PC-3 (cell line): ENCODE data around the gene KIF5A. TPM values are rescaled to one million over a fixed set of nuclear protein-coding genes. Genes with fewer than 3 reads are reported as not detected.

Experiments used
- ATAC-seq: fragments of 200-7000 bp; cut with Tn5 transposase; 2 replicates; pipeline ENCODE4 v1.9.1; 2020; ENCODE audit warnings: mild to moderate bottlenecking, moderate library complexity
- BruUV-seq: library from RNA; stranded (reverse); fragments of 400-500 nt; replicated peaks from 2 replicates; lab custom pipeline; 2021; lab: Mats Ljungman, UMichigan
- CTCF ChIA-PET: fragments of 300-600 bp; sonication (Branson Sonifier 250); formaldehyde crosslinking; loops from one replicate; lab custom pipeline; 2022; ENCODE audit warnings: antibody characterized with exemption; lab: Charles Lee
- POLR2A ChIA-PET: fragments of 300-600 bp; sonication (Branson Sonifier 250); formaldehyde crosslinking; loops from one replicate; lab custom pipeline; 2022; ENCODE audit warnings: antibody characterized with exemption; ENCODE audit not compliant: unreplicated experiment; lab: Charles Lee
- DNase-seq: peaks from one replicate; pipeline ENCODE4 v3.0.0-alpha.2; 2015
- H2AFZ ChIP-seq: fragments of 300-600 bp; sonication (generic); 2 replicates; pipeline ENCODE4 v1.6.0; 2016; ENCODE audit warnings: antibody characterized with exemption, low read length
- H3F3A ChIP-seq: fragments of 300-600 bp; sonication (generic); one replicate; pipeline ENCODE4 v1.6.0; 2017; ENCODE audit warnings: antibody characterized with exemption, low read length, control low read depth, mild to moderate bottlenecking; ENCODE audit not compliant: unreplicated experiment
- H3K27ac ChIP-seq: fragments of 300-600 bp; sonication (generic); 2 replicates; pipeline ENCODE4 v1.5.1; 2016; ENCODE audit warnings: mild to moderate bottlenecking, low read length
- H3K27me3 ChIP-seq: fragments of 300-600 bp; sonication (generic); 2 replicates; pipeline ENCODE4 v1.6.1; 2016; ENCODE audit warnings: low read length, mixed read lengths
- H3K36me3 ChIP-seq: fragments of 300-600 bp; sonication (generic); 2 replicates; pipeline ENCODE4 v1.6.1; 2016; ENCODE audit warnings: low read depth, mixed run types, low read length, mixed read lengths
- H3K4me1 ChIP-seq: fragments of 300-600 bp; sonication (generic); 2 replicates; pipeline ENCODE4 v1.5.1; 2016; ENCODE audit warnings: low read length; ENCODE audit not compliant: insufficient read depth
- H3K4me2 ChIP-seq: fragments of 300-600 bp; sonication (generic); 2 replicates; pipeline ENCODE4 v1.6.0; 2016; ENCODE audit warnings: low read length
- H3K4me3 ChIP-seq: fragments of 300-600 bp; sonication (generic); 2 replicates; pipeline ENCODE4 v1.5.1; 2016; ENCODE audit warnings: mild to moderate bottlenecking, low read length, mixed read lengths
- H3K79me2 ChIP-seq: fragments of 300-600 bp; sonication (generic); 2 replicates; pipeline ENCODE4 v1.6.1; 2017; ENCODE audit warnings: low read length, mixed read lengths
- H3K9ac ChIP-seq: fragments of 300-600 bp; sonication (generic); 2 replicates; pipeline ENCODE4 v1.6.0; 2016; ENCODE audit warnings: mild to moderate bottlenecking, low read length
- H3K9me2 ChIP-seq: fragments of 300-600 bp; sonication (generic); replicated peaks from 2 replicates; pipeline ENCODE4 v1.6.1; 2016; ENCODE audit warnings: mixed run types, low read length, mixed read lengths
- H3K9me3 ChIP-seq: fragments of 300-600 bp; sonication (generic); 2 replicates; pipeline ENCODE4 v1.6.1; 2016; ENCODE audit warnings: low read length, mixed read lengths
- H4K20me1 ChIP-seq: fragments of 300-600 bp; sonication (generic); 2 replicates; pipeline ENCODE4 v1.6.1; 2016; ENCODE audit warnings: low read length, mixed read lengths
- CTCF ChIP-seq: fragments of 300-600 bp; sonication (generic); conservative IDR thresholded peaks from 2 replicates; pipeline ENCODE4 v1.5.1; 2017; ENCODE audit warnings: antibody characterized with exemption, low read depth, mild to moderate bottlenecking, low read length
- EZH2 ChIP-seq: fragments of 300-600 bp; sonication (generic); IDR thresholded peaks from one replicate; pipeline ENCODE4 v1.6.1; 2017; ENCODE audit warnings: antibody characterized with exemption, mild to moderate bottlenecking, low read length; ENCODE audit not compliant: unreplicated experiment
- EZH2phosphoT487 ChIP-seq: fragments of 300-600 bp; sonication (generic); IDR thresholded peaks from 2 replicates; pipeline ENCODE4 v1.6.1; 2018; ENCODE audit warnings: mild to moderate bottlenecking, antibody characterized with exemption, low read length, borderline replicate concordance
- intact Hi-C: fragments of 100-400 bp; cut with micrococcal nuclease; formaldehyde crosslinking; loops from 2 replicates; pipeline ENCODE4 v1.9.0; 2023
- total RNA-seq: library from RNA; depleted of rRNA; stranded (reverse); fragments of >200 nt; gene quantifications from 2 replicates; pipeline ENCODE4 v1.2.3, GENCODE V29; 2014

The KIF5A gene
- total RNA-seq, 1 experiment from 2014 or later, result not detected

GRCh38 chr12:57530396-57531142 lies 19.3 kb upstream of the KIF5A start:
- Histone ChIP-seq H4K20me1 (no peaks in the 10 kb centered on the region), H3K9me3 (no peaks in the 10 kb centered on the region), H3K9me2 (no peaks in the 10 kb centered on the region), H3K27ac (no peak overlapping the region), H3K4me2 (no peak overlapping the region), H2AFZ (no peak overlapping the region), H3K4me3 (no peak overlapping the region), H3F3A (no peaks in the 10 kb centered on the region), H3K4me1 (no peaks in the 10 kb centered on the region), H3K27me3 (no peaks in the 10 kb centered on the region), H3K79me2 (no peaks in the 10 kb centered on the region), H3K36me3 (peaks cover 58% of the 10 kb centered on the region), H3K9ac (no peak overlapping the region)
- TF ChIP-seq CTCF (no peak), EZH2phosphoT487 (no peak), EZH2 (no peak)
- ChIA-PET POLR2A (no interaction called here), CTCF (no interaction called here)
- intact Hi-C loops, result no loop called here
- no peak for ATAC-seq
- no peak for DNase-seq
- BruUV-seq, result TSS peak; percentile 44

- TF ChIP-seq CTCF, result no peak
- no peak for TF ChIP-seq EZH2phosphoT487
- TF ChIP-seq EZH2, result no peak
- Histone ChIP-seq H3K36me3 (peaks cover 54% of the 10 kb centered on the region), H3K4me3 (no peak overlapping the region), H3K4me2 (no peak overlapping the region), H3K9me2 (no peaks in the 10 kb centered on the region), H3K9ac (no peak overlapping the region), H4K20me1 (no peaks in the 10 kb centered on the region), H3K4me1 (no peaks in the 10 kb centered on the region), H3K79me2 (no peaks in the 10 kb centered on the region), H2AFZ (no peak overlapping the region), H3K27me3 (no peaks in the 10 kb centered on the region), H3F3A (no peaks in the 10 kb centered on the region), H3K27ac (no peak overlapping the region), H3K9me3 (no peaks in the 10 kb centered on the region)
- CTCF ChIA-PET, result no interaction called here
- no TSS peak for BruUV-seq
- POLR2A ChIA-PET, result interaction anchor here (0.6 kb wide), 1 partner anchor 14 kb away, joined by 5 read pairs; no protein-coding TSS in a partner anchor
- no peak for DNase-seq
- ATAC-seq, result no peak
- intact Hi-C loops, result no loop called here
Measured at GRCh38 chr12:57531836-57532235, 18.0 kb upstream of the KIF5A start.

- TF ChIP-seq EZH2phosphoT487 (no peak), CTCF (no peak), EZH2 (no peak)
- H3K9me3 ChIP-seq, result no peaks in the 10 kb centered on the region
- H3F3A ChIP-seq, result no peaks in the 10 kb centered on the region
- ChIA-PET POLR2A (no interaction called here), CTCF (no interaction called here)
- H3K36me3 ChIP-seq, result peaks cover 42% of the 10 kb centered on the region; the same call in 1 of the 2 replicates
- no peaks in the 10 kb centered on the region for H3K4me1 ChIP-seq
- H3K4me3 ChIP-seq, result no peak overlapping the region
- no peak overlapping the region for H3K9ac ChIP-seq
- H3K4me2 ChIP-seq, result no peak overlapping the region
- no peaks in the 10 kb centered on the region for H3K9me2 ChIP-seq
- H4K20me1 ChIP-seq, result no peaks in the 10 kb centered on the region
- no peaks in the 10 kb centered on the region for H3K27me3 ChIP-seq
- no peaks in the 10 kb centered on the region for H3K79me2 ChIP-seq
- DNase-seq (no peak), ATAC-seq (no peak)
- intact Hi-C loops, result no loop called here
- BruUV-seq, result no TSS peak
- H3K27ac ChIP-seq, result no peak overlapping the region
- H2AFZ ChIP-seq, result no peak overlapping the region
Measured at GRCh38 chr12:57533108-57533507, 16.7 kb upstream of the KIF5A start.
